HK-2 (cell line): ENCODE results near the gene HS3ST1.
"Not testable (repeated sequence)": the region's sequence is repeated elsewhere in the genome, so short reads cannot be mapped to it uniquely, and the experiment has no call there.

Experiments used
- DNase-seq: peaks from one replicate; pipeline ENCODE4 v3.0.0-alpha.2; 2018; ENCODE audit not compliant: unreplicated experiment

HS3ST1 gene

DNA sequence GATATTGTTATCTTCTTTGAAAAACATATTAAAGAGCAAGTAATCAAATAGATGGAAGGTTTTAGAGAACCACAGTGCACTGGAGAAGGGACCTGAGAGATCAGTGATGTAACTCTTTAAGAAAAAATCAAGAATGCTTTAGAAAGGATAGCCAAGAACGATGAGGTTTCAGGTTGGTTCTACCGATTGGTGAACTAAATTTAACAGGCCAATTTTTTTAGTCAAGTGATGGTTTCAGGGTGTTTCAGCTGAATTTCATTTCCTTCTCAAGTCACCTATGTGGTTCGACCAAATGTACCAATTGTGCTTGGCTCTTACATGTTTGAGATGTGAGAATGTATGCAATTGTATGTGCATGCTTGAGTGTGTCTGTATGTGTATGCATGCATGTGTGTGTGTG lies 26.5 kb downstream of the HS3ST1 start:
- no peak for DNase-seq

DNA sequence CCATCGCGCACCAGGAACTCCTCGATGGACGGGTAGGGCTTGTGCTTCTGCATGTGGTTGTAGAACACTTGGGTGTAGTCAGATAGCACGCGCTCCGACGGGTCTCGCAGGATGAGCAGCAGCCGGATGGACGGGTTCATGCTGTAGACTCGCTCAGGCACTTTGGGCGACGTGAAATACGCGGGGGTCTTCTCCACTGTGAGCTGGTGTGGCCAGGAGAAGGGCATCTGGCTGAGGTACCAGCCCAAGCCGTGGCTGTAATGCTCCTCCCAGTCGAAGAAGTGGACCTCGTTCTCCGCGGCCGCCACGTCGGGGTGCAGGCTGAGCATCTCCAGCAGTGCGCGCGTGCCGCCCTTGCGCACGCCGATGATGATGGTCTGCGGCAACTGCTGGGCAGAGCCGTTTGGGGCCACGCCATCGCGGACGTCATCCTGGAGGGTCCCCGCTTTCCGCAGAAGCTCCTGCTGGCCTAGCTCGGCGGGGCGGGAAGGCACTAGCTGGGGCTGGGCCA lies 29.2 kb downstream of the HS3ST1 start:
- no peak for DNase-seq

GRCh38 chr4:11397819-11398610 lies 30.7 kb downstream of the HS3ST1 start:
- no peak for DNase-seq

DNA sequence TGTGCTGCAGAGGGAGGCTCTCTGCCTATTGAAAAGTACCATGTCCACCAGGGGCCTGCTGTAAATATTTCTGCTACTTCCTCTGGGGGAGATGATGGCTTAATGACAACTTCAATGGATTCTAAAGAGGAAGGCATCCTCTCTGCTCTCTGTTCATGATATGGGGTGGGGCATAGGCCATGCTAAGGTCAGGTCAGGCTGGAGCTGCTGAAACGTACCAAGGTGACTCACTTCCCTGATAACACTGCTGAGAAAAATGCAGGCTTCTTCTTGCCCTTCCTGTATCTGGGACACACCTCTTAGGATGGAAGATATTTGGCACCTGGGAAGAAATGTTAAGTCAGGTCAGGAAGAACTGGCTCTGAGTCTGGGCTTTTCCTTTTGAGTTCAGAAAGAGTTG lies 31.5 kb downstream of the HS3ST1 start:
- DNase-seq: no peak

DNA sequence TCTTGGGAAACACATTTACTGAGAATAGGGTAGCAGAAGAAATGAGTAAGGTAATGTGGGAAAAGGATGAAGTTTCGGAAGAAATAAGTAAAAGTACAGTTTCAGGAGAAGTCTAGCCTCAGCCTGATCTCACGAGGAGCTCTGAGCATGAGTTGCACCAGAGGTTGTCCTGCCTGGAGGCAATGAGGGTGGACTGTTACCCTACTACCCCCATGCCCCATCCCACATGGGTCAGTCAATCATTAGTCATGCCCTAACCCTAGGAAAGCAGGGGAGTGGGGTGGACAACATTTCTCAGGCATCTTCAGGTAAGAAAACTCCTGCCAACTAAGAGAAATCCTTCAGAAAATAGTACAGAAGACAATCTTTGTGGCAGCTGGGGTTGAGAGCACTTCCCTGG lies 35.1 kb downstream of the HS3ST1 start:
- DNase-seq: no peak

- DNase-seq: not testable (repeated sequence)
These were observed 44.6 kb downstream of the HS3ST1 start for GRCh38 chr4:11384072-11384471.

DNA sequence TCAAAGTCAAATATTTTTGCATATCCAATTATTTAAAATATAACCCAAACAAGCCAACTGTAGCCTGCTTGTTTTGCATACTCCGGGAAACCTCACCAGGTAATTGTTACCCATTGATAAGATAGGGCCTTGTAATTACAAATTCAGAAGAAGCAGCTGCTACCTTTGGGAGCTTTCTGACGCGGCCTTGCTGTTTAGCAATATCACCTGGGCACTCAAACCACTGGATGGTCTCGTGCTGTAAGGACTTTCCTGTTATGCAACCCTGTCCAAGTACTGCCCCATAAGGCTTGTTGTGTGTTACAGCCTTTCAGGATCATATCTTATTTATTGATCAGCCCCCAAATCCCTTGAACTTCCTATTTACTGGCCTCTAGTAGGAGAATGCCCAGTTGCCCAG lies 52.1 kb downstream of the HS3ST1 start:
- no peak for DNase-seq

DNA sequence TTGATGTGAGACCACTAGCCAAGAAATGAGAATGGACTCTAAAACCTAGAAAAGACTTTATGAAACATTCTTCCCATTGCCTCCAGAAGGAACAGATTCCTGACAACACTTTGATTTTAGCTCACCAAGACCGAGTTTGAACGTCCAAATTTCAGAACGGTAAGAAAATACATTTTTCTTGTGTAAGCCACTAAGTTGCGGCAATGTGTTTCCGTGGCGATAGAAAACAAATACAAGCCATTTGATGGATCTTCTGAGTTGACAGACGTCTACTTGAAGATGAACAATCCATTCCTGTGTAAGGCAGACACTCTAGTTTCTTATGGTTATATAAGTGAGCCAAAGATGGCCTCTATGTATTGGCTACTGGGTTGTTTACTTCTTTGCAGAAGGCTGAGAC lies 52.5 kb downstream of the HS3ST1 start:
- no peak for DNase-seq

DNA sequence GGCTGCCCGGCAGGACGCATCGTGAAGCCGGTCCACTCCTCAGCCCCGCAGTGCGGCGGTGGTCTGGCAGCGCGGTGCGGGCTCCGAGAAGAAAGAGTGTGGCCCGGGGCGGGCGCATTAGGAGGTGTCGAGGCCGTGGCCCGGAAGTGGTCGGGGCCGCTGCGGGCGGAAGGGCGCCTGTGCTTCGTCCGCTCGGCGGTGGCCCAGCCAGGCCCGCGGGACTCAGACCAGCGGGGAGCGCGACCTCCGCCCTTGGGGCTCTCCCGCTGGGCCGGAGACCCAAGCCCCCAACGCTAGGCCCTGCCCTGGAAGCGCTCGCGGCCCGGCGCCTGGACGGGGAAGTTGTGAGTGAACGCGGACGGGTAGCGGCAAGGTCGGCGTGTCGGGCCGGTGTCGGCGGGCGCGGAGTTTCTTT lies 60.0 kb downstream of the HS3ST1 start:
- no peak for DNase-seq

- DNase-seq: no peak
These were observed 61.3 kb downstream of the HS3ST1 start for GRCh38 chr4:11367371-11367770.

- no peak for DNase-seq
These were observed 61.8 kb downstream of the HS3ST1 start for GRCh38 chr4:11366859-11367258.

- DNase-seq: no peak
These were observed 63.7 kb downstream of the HS3ST1 start for GRCh38 chr4:11365039-11365438.

GRCh38 chr4:11359591-11359990 lies 69.1 kb downstream of the HS3ST1 start:
- DNase-seq: no peak

DNA sequence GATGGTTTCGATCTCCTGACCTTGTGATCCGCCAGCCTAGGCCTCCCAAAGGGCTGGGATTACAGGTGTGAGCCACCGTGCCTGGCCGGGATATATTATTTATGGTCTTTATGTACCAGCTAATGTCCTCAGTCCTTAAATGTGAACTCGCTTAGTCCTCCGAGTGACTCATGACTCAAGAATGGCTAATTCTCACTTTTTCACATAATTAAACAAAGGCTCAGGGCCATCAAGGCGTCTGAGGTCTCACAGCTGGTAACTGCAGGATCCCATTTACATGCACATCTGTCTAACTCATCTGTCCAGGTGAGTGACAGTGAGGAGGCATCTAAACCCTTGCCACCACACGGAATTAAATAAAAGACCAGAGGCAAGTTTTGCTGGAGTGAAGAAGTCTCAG lies 73.5 kb downstream of the HS3ST1 start:
- DNase-seq: no peak

GRCh38 chr4:11354531-11354930 lies 74.2 kb downstream of the HS3ST1 start:
- no peak for DNase-seq

GRCh38 chr4:11348449-11349088 lies 80.1 kb downstream of the HS3ST1 start:
- DNase-seq: no peak

- no peak for DNase-seq
These were observed 83.8 kb downstream of the HS3ST1 start for GRCh38 chr4:11344916-11345315.

DNA sequence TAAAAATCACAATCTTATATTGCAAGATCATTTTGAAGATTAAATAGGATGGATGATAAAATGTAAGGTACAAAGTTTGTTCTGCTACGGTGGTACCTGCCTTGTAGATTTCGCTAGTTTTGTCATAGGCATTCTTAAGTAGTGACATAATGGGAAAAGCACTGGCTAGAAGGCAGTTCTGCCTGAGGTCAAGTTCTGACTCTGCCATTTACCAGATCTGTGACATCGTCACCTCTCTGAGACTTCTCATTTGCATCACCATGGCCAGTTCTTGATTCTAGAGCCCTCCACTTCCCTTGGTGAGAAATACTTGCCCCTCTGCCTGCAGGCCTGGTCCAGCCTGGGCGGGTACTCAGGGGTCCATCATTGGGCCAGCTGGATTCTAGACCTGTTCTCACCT lies 85.2 kb downstream of the HS3ST1 start:
- no peak for DNase-seq
